ENCODE data around the gene FSTL5.
"Not testable (repeated sequence)": the region's sequence is repeated elsewhere in the genome, so short reads cannot be mapped to it uniquely, and the experiment has no call there.

Gene FSTL5

GRCh38 chr4:161829591-161829990 is 334.2 kb downstream of the FSTL5 start:
- DNase-seq: no peak
- ATAC-seq: no peak

GRCh38 chr4:161828061-161828460 is 335.7 kb downstream of the FSTL5 start:
- ATAC-seq (no peak), DNase-seq (no peak)

- DNase-seq: no peak
- ATAC-seq: no peak
Observed at GRCh38 chr4:161827013-161827412, 336.8 kb downstream of the FSTL5 start.

- DNase-seq: no peak
- ATAC-seq: no peak
Observed at GRCh38 chr4:161823450-161823849, 340.4 kb downstream of the FSTL5 start.

- DNase-seq: no peak
Observed at GRCh38 chr4:161822174-161822573, 341.6 kb downstream of the FSTL5 start.

GRCh38 chr4:161817914-161818313 is 345.9 kb downstream of the FSTL5 start:
- DNase-seq (no peak), ATAC-seq (no peak)

More at GRCh38 chr4:161822174-161822573, 341.6 kb downstream of the FSTL5 start:
- no peak for ATAC-seq

- no peak for ATAC-seq
- no peak for DNase-seq
Observed at GRCh38 chr4:161816958-161817357, 346.8 kb downstream of the FSTL5 start.

GRCh38 chr4:161815841-161816240 is 348.0 kb downstream of the FSTL5 start:
- no peak for ATAC-seq
- no peak for DNase-seq

- DNase-seq (no peak), ATAC-seq (no peak)
Observed at GRCh38 chr4:161813889-161814288, 349.9 kb downstream of the FSTL5 start.

- ATAC-seq: no peak
- DNase-seq: no peak
Observed at GRCh38 chr4:161813389-161813788, 350.4 kb downstream of the FSTL5 start.

- ATAC-seq: no peak
- DNase-seq: no peak
Observed at GRCh38 chr4:161803171-161803570, 360.6 kb downstream of the FSTL5 start.

GRCh38 chr4:161799710-161800109 is 364.1 kb downstream of the FSTL5 start:
- DNase-seq (no peak), ATAC-seq (no peak)

- no peak for DNase-seq
- ATAC-seq: no peak
Observed at GRCh38 chr4:161792991-161793390, 370.8 kb downstream of the FSTL5 start.

- ATAC-seq (no peak), DNase-seq (no peak)
Observed at GRCh38 chr4:161791796-161792556, 371.8 kb downstream of the FSTL5 start.

GRCh38 chr4:161767116-161767515 is 396.7 kb downstream of the FSTL5 start:
- DNase-seq: no peak
- ATAC-seq: no peak

GRCh38 chr4:161762796-161763195 is 401.0 kb downstream of the FSTL5 start:
- ATAC-seq (no peak), DNase-seq (no peak)

GRCh38 chr4:161760008-161760407 is 403.8 kb downstream of the FSTL5 start:
- no peak for ATAC-seq

GRCh38 chr4:161758412-161758811 is 405.4 kb downstream of the FSTL5 start:
- ATAC-seq: not testable (repeated sequence)

More at GRCh38 chr4:161760008-161760407, 403.8 kb downstream of the FSTL5 start:
- DNase-seq: no peak

GRCh38 chr4:161728929-161729328 is 434.9 kb downstream of the FSTL5 start:
- ATAC-seq (no peak), DNase-seq (no peak)

More at GRCh38 chr4:161758412-161758811, 405.4 kb downstream of the FSTL5 start:
- DNase-seq: not testable (repeated sequence)

- ATAC-seq (no peak), DNase-seq (no peak)
Observed at GRCh38 chr4:161721947-161722346, 441.9 kb downstream of the FSTL5 start.

- ATAC-seq (no peak), DNase-seq (no peak)
Observed at GRCh38 chr4:161717084-161717483, 446.7 kb downstream of the FSTL5 start.

GRCh38 chr4:161714931-161715330 is 448.9 kb downstream of the FSTL5 start:
- DNase-seq: no peak
- ATAC-seq: no peak

GRCh38 chr4:161714022-161714751 is 449.6 kb downstream of the FSTL5 start:
- no peak for DNase-seq
- no peak for ATAC-seq

Measured in stimulated activated naive CD8-positive, alpha-beta T cell treated with anti-CD3 and anti-CD28 coated beads, Interleukin-15, Interleukin-2, amounts not matched to agents 100 U/mL and 50 U/mL, for 24 hours (primary cell).